ENCODE results near the gene PPP2R5B.
A peak's percentile ranks its signal among the peaks of the same experiment; 100 is the strongest.

The PPP2R5B gene

DNA sequence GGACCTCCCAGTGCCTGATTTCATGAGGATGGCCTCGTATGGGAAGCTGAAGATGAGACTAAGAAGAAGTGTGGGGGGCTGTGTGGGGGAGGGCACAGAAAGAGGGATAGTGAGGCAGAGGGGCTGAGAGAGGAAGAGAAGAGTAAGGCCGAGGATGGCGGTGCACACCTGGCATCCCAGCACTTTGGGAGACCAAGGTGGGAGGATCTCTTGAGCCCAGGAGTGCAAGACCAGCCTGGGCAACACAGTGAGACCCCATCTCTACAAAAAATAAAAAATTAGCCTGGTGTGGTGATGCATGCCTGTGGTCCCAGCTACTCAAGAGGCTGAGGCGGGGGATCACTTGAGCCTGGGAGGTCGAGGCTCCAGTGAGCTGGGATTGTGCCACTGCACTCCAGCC lies 32.6 kb upstream of the PPP2R5B start:
- peaks cover 3% of the 10 kb centered on the region for H3K36me3 ChIP-seq (replicated peaks)
- in situ Hi-C loops (cut with HindIII; ENCODE audit: low pct_ligation_motif_present, low sequenced_read_pairs) = loop anchor here (5.0 kb wide), 1 partner anchor 45 kb away; no protein-coding TSS in a partner anchor
- DNase-seq = no peak
- H3K4me3 ChIP-seq (ENCODE audit: low read depth, low read length) = no peak overlapping the region
- H3K27ac ChIP-seq = no peak overlapping the region
- TF ChIP-seq, protein P1, sequence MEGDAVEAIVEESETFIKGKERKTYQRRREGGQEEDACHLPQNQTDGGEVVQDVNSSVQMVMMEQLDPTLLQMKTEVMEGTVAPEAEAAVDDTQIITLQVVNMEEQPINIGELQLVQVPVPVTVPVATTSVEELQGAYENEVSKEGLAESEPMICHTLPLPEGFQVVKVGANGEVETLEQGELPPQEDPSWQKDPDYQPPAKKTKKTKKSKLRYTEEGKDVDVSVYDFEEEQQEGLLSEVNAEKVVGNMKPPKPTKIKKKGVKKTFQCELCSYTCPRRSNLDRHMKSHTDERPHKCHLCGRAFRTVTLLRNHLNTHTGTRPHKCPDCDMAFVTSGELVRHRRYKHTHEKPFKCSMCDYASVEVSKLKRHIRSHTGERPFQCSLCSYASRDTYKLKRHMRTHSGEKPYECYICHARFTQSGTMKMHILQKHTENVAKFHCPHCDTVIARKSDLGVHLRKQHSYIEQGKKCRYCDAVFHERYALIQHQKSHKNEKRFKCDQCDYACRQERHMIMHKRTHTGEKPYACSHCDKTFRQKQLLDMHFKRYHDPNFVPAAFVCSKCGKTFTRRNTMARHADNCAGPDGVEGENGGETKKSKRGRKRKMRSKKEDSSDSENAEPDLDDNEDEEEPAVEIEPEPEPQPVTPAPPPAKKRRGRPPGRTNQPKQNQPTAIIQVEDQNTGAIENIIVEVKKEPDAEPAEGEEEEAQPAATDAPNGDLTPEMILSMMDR (IDR thresholded peaks at IDR 0.05; ENCODE audit: low read depth, low read length, missing control alignments) = no peak
- no peaks in the 10 kb centered on the region for H3K27me3 ChIP-seq (replicated peaks)

DNA sequence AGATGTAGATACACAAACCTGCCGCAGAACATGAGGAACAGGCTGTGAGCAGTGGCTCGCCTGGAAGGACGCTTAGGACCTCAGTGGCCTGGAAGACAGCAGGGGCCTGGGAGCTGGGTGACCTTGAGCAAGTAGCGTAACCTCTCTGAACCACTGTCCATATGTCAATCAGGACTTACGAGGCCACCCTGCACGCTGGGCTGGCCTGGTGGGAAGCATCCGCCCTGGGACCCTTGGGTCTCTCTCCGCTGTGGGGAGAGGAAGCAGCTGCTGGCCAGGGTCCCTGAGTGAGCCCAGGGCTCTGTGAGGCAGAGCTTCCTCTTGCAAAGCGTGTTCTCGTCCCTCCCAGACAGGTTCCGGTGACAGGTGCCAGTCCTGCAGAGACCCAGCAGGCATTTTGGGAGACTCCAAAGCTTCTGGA lies 32.1 kb upstream of the PPP2R5B start:
- H3K27ac ChIP-seq = no peak overlapping the region
- peaks cover 5% of the 10 kb centered on the region for H3K36me3 ChIP-seq (replicated peaks)
- TF ChIP-seq, protein P1 (IDR thresholded peaks at IDR 0.05; ENCODE audit: low read depth, low read length, missing control alignments) = no peak
- no peak overlapping the region for H3K4me3 ChIP-seq (ENCODE audit: low read depth, low read length)
- DNase-seq = no peak
- H3K27me3 ChIP-seq (replicated peaks) = no peaks in the 10 kb centered on the region
- in situ Hi-C loops (cut with HindIII; ENCODE audit: low pct_ligation_motif_present, low sequenced_read_pairs) = loop anchor here (5.0 kb wide), 1 partner anchor 45 kb away; no protein-coding TSS in a partner anchor

DNA sequence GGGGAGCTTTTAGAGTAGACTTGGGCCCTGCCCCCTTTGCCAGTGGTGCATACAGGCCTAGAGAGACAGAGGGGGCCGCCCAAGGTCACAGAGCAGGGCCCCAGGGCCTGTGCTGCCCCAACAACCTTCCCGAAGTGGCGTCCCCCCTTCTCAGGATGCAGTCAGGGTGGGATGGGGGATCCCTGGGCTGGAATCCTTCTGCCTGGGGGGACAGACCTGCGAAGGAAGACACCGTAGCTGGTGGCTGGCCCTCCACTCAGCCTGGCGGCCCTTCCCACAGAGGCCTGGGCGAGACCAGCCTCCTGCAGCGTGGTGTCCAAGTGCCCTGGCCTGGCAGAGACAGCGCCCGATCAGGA lies 31.7 kb upstream of the PPP2R5B start:
- DNase-seq = no peak
- in situ Hi-C loops (cut with HindIII; ENCODE audit: low pct_ligation_motif_present, low sequenced_read_pairs) = loop anchor here (5.0 kb wide), 1 partner anchor 46 kb away; no protein-coding TSS in a partner anchor
- H3K4me3 ChIP-seq (ENCODE audit: low read depth, low read length) = no peak overlapping the region
- no peak overlapping the region for H3K27ac ChIP-seq
- H3K36me3 ChIP-seq (replicated peaks) = peaks cover 9% of the 10 kb centered on the region
- TF ChIP-seq, protein P1 (IDR thresholded peaks at IDR 0.05; ENCODE audit: low read depth, low read length, missing control alignments) = no peak
- H3K27me3 ChIP-seq (replicated peaks) = no peaks in the 10 kb centered on the region

DNA sequence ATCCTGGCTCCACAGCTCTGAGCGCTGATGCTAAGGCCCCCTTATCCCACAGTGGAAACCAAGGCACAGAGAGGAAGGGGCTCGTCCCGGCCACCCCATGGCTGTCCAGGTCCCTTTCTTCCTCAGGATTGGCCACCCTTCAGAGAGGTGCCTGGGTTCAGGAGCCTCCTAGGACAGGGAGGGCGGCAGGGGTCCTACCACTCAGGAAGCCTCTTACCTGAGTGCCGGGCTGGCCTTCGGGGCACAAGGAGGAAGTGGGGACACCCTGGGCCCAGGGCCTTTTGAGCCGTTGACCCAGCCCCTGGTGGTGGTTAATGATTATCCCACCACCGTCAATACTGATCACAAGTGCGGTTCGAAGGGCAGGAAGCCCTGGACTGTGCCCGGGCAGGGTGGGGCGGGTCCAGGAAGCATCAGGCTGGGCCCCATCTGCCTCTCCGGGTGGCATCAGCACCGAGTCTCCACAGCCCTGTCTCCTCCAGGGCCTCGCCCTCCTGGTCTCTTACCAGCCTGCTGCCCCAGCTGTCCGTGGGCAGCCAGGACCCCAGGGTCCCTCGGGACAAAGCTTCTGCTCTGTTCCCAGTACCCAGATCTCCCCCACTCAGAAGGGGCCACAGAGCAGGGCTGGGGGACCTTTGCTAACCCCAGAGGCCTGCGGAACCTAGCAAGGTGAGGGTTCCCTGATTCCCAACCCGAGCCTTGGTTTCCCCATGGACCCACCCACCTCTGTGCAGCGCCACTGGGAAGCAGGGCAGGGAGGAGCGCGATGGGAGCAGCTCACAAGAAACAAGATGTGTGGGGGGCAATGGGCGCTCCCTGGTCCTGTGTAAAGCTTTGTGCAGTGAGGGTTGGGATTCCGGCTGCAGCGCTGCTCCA lies 31.1 kb upstream of the PPP2R5B start:
- DNase-seq = no peak
- in situ Hi-C loops (cut with HindIII; ENCODE audit: low pct_ligation_motif_present, low sequenced_read_pairs) = loop anchor here (5.0 kb wide), 1 partner anchor 46 kb away; no protein-coding TSS in a partner anchor
- Histone ChIP-seq H3K36me3 (replicated peaks) (peaks cover 15% of the 10 kb centered on the region), H3K4me3 (ENCODE audit: low read depth, low read length) (no peak overlapping the region), H3K27ac (no peak overlapping the region), H3K27me3 (replicated peaks) (no peaks in the 10 kb centered on the region)
- TF ChIP-seq, protein P1 (IDR thresholded peaks at IDR 0.05; ENCODE audit: low read depth, low read length, missing control alignments) = no peak

DNA sequence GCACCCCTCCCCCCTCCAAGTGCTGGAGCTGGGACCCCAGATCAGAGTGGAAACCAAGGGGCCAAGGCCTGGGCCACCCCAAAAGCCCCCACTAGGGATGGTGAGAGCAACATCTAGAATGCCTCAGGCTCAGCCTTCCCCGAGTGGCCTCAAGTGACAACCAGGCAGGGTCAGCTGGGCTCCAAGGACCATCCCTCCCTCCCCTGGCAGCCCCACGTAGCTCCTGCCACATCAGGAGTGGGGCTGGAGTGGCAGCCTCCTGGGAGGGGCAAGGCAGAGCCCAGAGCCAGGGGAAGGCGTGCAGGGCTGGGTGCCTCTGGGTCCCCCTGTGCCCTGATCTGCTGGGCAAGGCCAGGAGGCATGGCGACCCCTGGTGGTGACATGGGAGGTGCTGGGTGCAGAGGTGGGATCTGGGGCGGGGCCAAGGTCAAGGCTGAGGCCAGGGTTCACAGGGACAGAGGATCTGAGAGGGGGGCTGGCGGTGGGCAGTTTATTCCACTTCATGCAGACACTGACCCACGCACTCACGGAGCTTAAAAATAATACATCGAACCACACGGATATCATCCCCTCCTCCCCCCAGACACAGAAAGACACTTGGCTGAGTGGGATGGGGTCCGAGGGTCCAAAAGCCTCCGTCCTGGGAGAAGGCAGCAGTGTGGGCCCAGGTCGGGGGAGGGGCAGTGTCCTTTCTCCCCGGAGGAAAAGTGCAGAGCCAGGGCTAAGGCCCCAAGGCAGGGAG lies 30.2 kb upstream of the PPP2R5B start:
- in situ Hi-C loops (cut with HindIII; ENCODE audit: low pct_ligation_motif_present, low sequenced_read_pairs) = loop anchor here (5.0 kb wide), 1 partner anchor 47 kb away; no protein-coding TSS in a partner anchor
- DNase-seq = peak; percentile 39
- H3K27me3 ChIP-seq (replicated peaks) = no peaks in the 10 kb centered on the region
- TF ChIP-seq, protein P1 (IDR thresholded peaks at IDR 0.05; ENCODE audit: low read depth, low read length, missing control alignments) = peak; percentile 95
- H3K36me3 ChIP-seq (replicated peaks) = peaks cover 15% of the 10 kb centered on the region
- no peak overlapping the region for H3K4me3 ChIP-seq (ENCODE audit: low read depth, low read length)
- H3K27ac ChIP-seq = no peak overlapping the region

Measured in brain microvascular endothelial cell (primary cell).